Uterus (tissue), 2 donors: ENCODE data around the gene NR4A3.

Experiments
- POLR2A ChIP-seq, 2 donors: fragments of 450-650 bp; IDR thresholded peaks; one replicate each; pipeline ENCODE4 v1.6.1; 2016; ENCODE audit warnings: antibody characterized with exemption in 2 of 2, mild to moderate bottlenecking in 1 of 2, moderate library complexity in 1 of 2
- TF ChIP-seq, protein P1 (sequence below), 4 experiments: fragments of 200-600 bp in 2 of 4; fragments of 450-650 bp in 2 of 4; sonication (generic) in 2 of 4; IDR thresholded peaks; one replicate each; pipeline ENCODE4 v1.5.1; 2016 to 2019; ENCODE audit warnings: antibody characterized with exemption in 4 of 4, mild to moderate bottlenecking in 2 of 4, moderate library complexity in 1 of 4

- TF ChIP-seq, protein P1, sequence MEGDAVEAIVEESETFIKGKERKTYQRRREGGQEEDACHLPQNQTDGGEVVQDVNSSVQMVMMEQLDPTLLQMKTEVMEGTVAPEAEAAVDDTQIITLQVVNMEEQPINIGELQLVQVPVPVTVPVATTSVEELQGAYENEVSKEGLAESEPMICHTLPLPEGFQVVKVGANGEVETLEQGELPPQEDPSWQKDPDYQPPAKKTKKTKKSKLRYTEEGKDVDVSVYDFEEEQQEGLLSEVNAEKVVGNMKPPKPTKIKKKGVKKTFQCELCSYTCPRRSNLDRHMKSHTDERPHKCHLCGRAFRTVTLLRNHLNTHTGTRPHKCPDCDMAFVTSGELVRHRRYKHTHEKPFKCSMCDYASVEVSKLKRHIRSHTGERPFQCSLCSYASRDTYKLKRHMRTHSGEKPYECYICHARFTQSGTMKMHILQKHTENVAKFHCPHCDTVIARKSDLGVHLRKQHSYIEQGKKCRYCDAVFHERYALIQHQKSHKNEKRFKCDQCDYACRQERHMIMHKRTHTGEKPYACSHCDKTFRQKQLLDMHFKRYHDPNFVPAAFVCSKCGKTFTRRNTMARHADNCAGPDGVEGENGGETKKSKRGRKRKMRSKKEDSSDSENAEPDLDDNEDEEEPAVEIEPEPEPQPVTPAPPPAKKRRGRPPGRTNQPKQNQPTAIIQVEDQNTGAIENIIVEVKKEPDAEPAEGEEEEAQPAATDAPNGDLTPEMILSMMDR (IDR thresholded peaks at IDR 0.05): no peak
- no peak for TF ChIP-seq POLR2A (IDR thresholded peaks at IDR 0.05)
Observed at GRCh38 chr9:99866398-99866797, 44.7 kb downstream of the NR4A3 start.
